ENCODE data around the gene NR5A2.

Gene NR5A2

DNA sequence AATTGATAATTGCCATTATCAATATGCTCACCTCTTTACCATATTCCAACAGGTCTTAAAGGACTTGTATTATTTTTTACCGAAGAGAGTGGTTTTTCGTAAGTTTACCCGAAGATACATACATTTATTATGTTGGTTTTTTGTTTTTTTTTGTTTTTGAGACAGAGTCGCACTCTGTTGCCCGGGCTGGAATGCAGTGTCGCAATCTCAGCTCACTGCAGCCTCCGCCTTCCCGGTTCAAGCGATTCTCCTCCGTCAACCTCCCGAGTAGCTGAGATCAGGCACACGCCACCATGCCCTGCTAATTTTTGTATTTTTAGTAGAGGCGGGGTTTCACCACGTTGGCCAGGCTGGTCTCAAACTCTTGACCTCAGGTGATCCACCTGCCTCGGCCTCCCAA lies 30.8 kb downstream of the NR5A2 start:
- in situ Hi-C loops (cut with HindIII; ENCODE audit: low sequenced_read_pairs) = no loop called here

DNA sequence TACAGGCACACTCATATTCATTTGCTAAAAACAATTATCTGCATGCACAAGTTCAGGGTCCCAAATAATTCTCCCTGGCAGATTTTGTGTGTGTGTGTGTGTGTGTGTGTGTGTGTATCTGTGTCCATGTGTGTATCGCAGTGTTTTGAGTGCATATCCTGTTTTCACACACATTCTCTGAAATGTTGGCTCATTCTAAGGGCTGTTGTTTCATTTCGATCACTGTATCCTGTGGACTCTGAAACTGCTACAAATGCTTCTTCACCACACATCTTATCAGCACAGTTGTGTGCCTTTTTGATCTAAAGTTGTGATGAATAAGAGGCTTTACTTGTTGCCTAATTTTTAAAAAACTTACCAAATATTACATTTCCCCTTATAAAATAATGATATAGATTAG lies 34.6 kb downstream of the NR5A2 start:
- in situ Hi-C loops (cut with HindIII; ENCODE audit: low sequenced_read_pairs) = no loop called here

DNA sequence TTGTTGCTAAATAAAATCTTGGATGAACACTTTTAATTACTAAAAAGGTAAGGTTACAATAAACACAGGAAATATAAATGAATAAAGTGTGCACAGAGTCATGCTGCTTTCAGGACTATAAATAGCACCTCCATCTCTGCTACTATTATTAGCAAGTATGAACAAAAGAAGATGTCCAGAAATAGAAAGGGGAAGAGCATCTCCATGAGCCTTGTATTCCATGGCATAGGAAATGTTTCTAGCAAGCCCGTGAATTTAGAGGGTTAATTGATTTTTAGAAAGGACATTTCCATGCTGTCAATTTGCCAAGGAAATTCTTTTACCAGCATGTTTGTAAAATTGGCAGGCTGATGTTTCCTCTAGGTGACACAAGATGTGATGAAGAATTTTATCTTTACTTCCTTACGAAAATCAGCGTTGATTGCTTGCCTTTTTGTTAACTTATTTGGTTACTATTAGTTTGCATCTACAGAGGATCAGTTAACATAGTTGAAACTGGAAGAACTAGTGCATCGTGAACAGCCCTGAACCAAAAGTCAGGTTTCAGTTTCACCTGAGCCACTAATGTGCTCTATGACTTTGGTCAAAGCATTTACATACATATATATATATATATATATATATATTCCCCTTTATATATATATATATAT lies 45.3 kb downstream of the NR5A2 start:
- in situ Hi-C loops (cut with HindIII; ENCODE audit: low sequenced_read_pairs) = no loop called here

DNA sequence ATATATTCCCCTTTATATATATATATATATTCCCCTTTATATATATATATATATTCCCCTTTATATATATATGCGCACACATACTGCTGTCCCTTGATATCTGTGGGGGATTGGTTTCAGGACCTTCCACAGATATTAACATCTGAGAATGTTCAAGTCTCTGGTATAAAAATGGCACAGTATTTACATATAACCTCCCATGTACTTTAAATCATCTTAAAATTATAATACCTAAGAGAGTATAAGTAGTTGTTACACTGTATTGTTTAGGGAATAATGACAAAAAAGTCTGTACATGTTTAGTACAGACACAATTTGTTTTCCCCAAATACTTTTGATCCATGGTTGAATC lies 45.8 kb downstream of the NR5A2 start:
- in situ Hi-C loops (cut with HindIII; ENCODE audit: low sequenced_read_pairs) = no loop called here

DNA sequence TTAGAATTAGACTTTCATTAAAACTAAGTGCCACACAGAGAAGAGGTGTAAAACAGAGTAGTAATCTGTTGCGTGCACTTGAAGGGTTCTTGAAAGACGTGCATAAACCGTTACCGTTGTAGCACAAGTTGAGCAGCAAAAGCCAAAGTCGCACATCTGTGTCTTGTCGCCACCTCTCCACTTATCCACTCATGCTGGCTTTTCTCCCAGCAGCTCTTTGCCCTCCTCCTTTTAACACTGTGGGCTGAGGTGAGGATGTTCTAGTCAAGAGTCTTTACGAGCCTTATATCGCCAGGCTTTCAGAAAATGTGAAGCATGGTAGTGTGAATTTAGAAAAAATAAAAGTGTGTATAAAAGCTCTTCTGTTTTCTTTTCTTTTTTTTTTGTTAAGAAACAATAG lies 48.0 kb downstream of the NR5A2 start:
- in situ Hi-C loops (cut with HindIII; ENCODE audit: low sequenced_read_pairs) = no loop called here

DNA sequence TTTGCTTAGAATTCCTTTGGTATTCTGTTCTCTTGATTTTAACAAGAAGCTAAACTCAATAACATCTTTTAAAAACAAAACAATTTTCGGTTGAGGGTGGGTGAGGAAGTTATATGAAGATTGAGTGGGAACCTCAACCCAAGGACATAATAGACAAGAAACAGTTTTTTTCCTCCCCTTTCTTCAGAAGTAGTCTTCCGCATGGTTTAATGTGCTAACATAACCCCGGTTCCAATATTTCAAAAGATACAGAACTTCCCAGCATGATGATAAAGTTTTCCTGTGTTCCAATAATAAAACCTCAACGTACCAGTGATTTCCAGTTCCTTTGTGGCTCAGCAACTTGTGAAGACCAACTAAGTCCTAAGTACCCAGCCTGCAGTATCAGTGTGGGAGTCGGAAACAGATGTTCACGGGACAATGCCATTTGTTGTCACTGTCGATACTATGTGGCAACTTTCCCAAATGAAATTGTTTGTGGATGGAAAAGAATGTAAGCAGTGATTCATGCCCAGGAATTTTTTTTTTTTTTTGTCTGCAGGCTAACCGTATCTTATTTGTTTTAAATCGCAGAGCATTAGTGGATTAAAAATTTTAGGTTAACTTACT lies 48.5 kb downstream of the NR5A2 start:
- in situ Hi-C loops (cut with HindIII; ENCODE audit: low sequenced_read_pairs) = no loop called here

DNA sequence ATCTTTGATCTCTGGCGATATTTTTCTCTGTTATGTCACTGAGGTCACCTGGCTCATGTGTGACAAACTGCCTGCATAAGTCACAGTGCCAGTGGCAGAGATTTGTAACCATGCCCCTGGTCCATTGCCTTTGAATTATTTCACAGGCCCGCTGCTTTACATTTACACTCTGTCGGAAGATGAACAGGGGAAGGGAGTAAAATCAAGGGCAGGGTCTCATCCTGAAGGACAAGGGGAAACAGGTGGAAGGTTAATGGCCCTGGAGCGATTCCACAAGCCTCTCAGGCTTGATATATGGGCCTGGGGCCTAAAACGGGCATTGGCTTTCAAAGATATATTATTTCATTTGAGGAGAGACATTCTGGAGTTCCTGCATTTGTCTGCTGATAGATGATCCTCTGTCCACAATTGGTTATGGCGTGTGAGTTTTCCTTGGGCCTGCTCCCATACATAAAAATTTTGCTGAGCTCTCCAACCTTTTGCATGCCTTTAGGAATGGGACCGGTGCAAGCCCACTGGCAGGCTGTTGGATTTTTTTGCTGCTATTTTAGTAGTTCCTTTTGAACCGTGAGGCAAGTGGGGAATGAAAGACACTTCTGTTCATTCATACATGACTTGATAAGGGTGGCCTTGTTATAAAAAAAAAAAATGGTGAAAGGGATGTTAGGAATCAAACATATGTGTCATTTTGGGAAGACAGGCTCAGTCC lies 51.9 kb downstream of the NR5A2 start:
- in situ Hi-C loops (cut with HindIII; ENCODE audit: low sequenced_read_pairs) = no loop called here

DNA sequence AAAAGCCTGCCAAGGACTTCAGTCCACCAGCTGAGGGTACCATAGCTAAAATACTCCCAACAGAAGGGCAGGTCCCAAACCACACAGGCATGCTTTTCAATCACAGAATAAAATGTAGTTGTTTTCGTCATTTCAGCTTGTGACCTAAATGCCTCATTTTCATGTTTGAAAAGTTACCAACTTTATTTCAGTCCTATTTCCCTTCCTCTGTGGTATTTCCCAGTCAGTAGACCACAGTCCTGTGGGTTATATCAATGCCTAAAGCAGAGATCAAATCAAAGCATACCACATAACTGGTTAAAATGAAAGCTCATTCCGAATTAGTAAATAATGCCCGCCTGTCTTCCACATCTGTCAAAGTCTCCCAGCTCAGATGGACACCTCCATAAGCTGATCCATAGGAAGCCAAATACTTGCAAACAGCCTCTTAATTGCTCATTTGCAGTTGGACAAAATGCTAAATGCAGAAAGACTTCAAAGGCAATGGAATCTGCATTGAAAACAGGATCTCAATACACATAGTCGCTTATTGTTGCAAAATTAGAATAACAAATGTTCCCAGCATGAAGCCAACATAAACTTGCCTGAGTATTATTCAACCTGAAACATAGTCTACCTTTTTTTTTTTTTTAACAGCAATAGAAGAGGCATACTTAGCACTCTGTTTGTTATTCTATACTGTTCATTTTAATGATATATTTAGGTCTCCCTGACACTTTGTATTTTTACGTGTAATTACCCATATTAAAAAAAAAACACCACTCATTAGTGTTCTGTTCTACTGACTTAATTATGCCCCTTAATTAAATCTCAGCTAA lies 53.9 kb downstream of the NR5A2 start:
- in situ Hi-C loops (cut with HindIII; ENCODE audit: low sequenced_read_pairs) = no loop called here

DNA sequence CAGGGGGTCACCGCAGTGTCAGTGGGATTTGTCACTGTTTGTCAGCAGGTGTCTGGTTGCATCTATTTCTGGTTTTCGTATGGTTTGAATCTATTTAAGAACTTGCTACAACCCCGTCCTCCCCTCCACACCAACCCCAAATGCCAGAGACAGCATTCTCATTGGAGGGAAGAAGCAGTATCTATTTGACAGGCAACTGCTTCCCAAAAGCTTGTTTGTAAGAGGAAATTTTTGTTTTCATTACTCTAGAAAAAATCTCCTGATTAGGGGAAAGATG lies 54.4 kb downstream of the NR5A2 start:
- in situ Hi-C loops (cut with HindIII; ENCODE audit: low sequenced_read_pairs) = no loop called here

DNA sequence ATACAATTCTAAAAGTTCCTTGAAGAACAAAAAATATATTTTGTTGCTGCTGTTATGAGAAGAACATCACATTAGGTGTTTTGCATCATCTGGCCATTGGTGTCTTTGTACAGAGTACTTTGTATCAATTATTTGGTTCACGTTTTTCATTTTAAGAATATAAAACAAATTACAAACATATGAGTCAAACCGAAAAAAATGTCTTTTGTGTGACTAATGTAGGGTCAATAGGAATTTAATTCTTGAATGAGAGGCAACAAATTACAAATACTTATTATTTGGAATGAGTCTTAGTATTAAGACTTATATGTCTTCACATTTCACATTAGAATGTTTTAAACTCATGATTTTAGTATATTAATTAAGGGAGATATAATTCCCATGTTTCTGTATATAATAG lies 54.8 kb downstream of the NR5A2 start:
- in situ Hi-C loops (cut with HindIII; ENCODE audit: low sequenced_read_pairs) = no loop called here

DNA sequence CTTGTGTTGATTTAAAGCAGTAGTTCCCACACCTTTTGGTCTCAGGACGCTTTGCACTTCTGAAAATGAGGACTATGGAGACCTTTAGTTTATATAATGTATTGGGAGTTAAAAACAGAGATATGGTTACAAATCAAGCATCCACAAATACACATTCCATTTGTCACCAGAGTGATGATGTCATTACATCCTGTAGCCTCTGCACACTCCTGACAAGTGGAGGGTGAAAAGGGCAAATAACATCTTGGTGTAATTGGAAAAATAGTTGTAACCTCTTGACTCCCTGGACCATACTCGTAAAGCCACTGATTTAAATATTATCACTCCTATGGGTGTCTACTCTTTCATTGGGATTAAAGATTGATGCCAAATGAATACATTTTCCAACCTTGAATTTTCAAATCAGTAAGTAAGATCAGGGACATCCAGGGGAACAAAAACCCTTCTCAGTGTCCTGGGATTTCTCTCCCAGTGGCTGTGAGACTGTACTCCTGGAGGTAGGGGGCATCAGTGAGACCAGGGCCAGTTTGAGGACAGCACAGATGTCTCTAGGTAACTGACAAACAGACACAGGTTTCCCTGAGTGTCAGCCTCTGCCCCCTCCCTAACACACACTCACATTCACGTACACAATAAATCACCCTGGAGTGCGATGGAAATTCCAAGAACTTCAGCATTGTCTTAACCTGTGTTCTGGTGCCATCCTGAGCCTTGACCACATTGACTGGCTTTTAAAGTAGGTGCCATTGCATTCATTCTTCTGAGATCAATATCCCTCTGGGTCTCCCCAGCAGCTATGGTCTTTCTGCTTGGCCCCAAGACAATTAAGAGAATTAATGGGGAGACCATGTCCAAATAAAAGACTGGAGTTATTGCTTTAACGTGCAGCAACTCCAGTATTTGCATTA lies 63.0 kb downstream of the NR5A2 start:
- in situ Hi-C loops (cut with HindIII; ENCODE audit: low sequenced_read_pairs) = no loop called here

DNA sequence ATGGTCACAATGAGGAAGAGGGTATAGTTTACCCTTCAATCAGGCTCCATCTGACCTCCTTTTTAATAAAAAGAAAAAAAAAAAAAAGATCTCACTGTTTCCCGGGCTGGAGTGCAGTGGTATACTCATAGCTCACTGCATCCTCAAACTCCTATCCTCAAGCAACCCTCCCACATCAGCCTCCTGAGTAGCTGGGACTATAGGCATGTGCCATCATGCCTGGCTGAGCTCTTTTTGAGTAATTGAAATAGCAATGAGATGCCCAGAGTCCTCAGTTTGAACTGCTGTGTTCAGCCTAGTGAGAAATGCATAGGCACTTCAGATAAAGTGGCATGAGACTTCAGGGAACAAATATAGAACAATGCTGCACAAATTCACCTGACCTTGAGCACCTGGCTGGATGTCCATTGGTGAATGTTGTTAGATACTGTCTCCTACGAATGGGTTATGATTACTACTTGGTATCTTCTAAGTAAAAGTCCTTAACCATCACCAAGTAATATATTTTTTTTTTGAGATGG lies 67.6 kb downstream of the NR5A2 start:
- in situ Hi-C loops (cut with HindIII; ENCODE audit: low sequenced_read_pairs) = no loop called here

DNA sequence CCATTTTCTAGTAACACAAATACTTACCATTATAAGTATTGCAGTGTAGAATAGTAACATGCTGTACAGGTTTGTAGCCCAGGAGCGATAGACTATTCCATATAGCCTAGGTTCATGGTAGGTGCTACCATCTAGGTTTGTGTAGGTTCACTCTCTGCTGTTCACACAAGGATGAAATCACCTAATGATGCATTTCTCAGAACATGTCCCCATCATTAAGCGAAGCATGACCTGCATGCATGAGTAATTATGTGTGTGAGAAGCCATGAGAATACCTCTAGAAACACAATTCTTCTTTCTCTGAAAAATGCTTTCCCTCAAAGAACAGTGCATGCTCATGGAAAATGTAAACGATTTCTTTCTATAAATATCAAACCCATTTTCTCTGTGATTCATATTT lies 69.3 kb downstream of the NR5A2 start:
- in situ Hi-C loops (cut with HindIII; ENCODE audit: low sequenced_read_pairs) = no loop called here

DNA sequence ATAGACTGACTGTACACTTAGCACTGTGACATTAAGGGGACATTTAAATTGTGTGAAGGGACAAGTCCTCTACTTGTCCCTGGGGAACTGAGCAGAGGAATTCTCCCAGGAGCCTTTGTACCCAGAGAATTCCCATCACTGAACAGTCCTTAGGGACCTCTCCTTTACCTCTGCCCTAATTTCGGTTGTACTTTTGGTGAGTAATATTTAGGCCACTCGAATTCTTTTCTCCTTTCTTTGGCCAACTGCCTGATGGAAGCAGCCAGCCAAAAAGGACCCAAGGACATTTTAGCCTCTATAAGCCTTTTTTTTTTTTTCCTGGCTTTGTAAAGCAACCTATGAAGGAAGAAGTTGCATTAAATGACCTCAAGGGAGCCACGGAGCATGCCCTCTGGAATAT lies 71.5 kb downstream of the NR5A2 start:
- in situ Hi-C loops (cut with HindIII; ENCODE audit: low sequenced_read_pairs) = no loop called here

DNA sequence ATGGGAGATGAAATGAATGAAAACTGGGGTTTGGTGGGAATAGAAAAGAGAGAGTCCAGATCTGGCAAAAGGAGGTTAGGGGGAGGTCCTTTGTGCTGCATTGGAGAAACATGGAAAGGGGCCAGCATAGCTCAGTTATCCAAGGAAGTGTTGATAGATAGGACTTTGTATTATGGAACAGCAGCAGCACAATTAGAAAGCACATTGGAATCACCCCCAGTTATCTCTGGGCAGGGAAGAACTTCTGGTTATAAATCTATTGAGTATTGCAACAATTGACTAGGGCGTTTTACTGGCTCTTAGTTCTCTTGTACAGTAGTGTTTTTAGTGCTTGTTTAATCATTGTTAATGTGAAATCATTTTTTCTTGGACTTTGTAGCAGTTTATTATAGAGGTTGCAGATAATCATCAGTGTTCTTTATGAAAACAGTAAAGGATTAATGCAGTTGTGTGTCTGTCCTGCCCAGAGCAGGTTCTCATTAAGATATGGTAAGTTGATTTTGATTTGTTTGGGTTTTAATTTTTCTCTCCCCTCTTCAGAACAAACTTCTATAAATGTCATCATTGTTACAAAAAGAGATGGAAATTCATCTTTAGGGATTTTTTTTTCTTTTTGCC lies 76.6 kb downstream of the NR5A2 start:
- in situ Hi-C loops (cut with HindIII; ENCODE audit: low sequenced_read_pairs) = loop anchor here (5.0 kb wide), 3 partner anchors 72 to 398 kb away; no protein-coding TSS in a partner anchor

DNA sequence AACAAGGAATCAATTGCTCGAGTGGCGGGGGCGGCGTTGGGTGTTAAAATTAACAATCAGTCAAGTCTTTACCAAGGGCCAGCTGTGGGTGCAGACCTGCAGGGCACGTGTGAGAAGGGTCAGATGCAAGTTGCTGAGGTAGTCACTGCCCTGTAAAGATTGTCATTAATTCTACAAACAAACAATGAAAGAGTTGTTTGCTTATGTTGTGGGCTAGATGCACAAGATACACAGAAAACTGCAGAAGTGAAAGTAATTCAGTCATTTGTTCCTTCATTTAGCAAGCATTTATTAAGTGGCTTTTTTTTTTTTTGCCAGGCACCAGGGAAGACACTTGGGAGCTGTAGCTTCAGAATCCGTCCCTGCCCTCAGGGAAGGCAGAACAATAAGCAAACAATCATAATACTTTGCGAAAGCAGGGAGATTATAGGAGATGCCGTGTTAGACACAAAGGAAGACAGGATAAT lies 79.5 kb downstream of the NR5A2 start:
- in situ Hi-C loops (cut with HindIII; ENCODE audit: low sequenced_read_pairs) = no loop called here

DNA sequence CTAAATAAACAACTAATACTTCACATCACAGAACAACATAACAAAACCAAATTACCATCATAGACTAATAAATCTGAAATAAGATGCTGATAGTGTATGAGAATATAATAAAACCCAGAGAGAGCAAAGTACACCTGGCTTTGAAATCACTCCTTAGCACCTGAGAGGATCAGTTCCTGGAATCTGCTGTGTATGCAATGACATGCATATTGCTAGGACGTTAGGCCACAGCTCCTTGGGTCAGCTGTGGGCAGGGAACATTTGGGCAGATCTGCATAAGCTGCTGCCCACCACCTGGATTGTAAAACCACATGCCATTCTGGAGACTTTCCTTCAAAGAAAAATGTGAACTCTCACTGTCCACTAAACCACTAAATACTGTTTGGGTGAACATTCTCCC lies 81.1 kb downstream of the NR5A2 start:
- in situ Hi-C loops (cut with HindIII; ENCODE audit: low sequenced_read_pairs) = no loop called here

DNA sequence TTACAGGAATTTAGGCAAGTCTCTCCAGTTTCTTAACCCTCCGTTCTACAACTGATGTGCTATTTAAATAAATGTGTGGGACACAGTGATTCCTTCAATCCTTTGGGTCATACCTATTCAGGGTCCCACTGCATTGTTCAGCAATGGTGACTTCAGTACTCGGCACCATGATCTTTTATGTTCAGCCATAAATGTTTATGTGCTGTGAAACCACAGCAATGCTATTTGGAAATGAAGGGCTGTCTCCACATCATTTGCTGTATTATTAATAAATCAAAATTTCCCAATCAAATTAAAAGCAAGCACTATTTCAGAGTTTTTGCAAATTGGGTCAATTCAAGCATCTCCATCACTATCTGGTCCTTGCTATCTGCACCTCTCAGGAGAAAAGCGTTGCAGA lies 84.8 kb downstream of the NR5A2 start:
- in situ Hi-C loops (cut with HindIII; ENCODE audit: low sequenced_read_pairs) = no loop called here

DNA sequence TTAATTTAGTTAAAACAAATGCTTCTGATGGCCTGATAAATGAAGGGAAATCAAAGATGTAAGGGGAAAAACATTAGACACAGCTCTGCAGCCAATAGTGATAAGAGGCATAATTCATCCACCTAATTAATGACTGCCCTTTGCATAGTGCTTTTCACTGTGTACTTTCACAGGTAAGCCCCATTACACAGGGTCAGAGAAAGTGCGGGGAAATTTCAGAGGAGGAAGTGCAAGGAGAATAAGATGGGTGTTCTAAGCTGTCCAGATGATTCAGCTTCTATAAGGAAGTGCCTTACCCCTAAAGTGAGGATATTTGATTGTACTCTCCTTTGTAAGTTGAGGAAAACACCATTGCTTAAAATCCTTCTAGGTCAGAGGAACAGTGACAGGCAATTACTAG lies 88.0 kb downstream of the NR5A2 start:
- in situ Hi-C loops (cut with HindIII; ENCODE audit: low sequenced_read_pairs) = no loop called here

DNA sequence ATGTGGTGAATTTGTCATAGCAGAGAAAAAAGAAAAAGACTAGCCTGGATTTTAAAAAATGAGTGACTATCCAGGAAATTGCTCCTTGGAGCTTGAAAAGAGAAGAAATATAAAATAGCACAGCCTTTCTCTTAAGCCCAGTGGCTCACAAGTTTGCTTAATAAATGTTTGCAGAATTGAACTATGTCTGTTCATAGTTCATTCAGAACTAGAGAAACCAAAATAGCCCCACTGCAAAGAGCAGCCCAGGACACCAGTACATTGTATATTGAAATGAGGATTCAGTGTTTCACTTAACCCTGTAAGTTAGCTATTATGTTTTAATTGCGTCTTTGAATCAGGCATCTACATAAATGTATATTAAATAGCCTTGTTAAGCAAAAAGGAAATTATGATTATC lies 88.8 kb downstream of the NR5A2 start:
- in situ Hi-C loops (cut with HindIII; ENCODE audit: low sequenced_read_pairs) = no loop called here
